GM19397 (cell line): ENCODE data around the gene UCHL3.

Experiments used
- ATAC-seq: cut with Tn5 transposase; IDR thresholded peaks from one replicate; pipeline ENCODE4 v1.9.1; 2021; ENCODE audit warnings: mild to moderate bottlenecking, moderate library complexity; ENCODE audit not compliant: unreplicated experiment

Gene UCHL3

GRCh38 chr13:75549262-75550158 is at the start of gene UCHL3:
TSS of gene UCHL3 (plus strand) at chr13:75549791. CDS start at chr13:75549821, 30 bp downstream.
- peak; percentile 96 for ATAC-seq

- no peak for ATAC-seq
These were observed 44.3 kb upstream of the UCHL3 start for GRCh38 chr13:75505327-75505726.

- no peak for ATAC-seq
These were observed 43.6 kb upstream of the UCHL3 start for GRCh38 chr13:75506018-75506417.

- ATAC-seq = no peak
These were observed 42.3 kb upstream of the UCHL3 start for GRCh38 chr13:75507027-75508001.

- no peak for ATAC-seq
These were observed 41.5 kb upstream of the UCHL3 start for GRCh38 chr13:75508002-75508548.

GRCh38 chr13:75511051-75511625 is 38.5 kb upstream of the UCHL3 start:
- no peak for ATAC-seq

GRCh38 chr13:75512253-75512652 is 37.3 kb upstream of the UCHL3 start:
- peak; percentile 87 for ATAC-seq

GRCh38 chr13:75513271-75513670 is 36.3 kb upstream of the UCHL3 start:
- no peak for ATAC-seq

GRCh38 chr13:75514080-75514995 is 35.3 kb upstream of the UCHL3 start:
- no peak for ATAC-seq

GRCh38 chr13:75518439-75519088 is 31.0 kb upstream of the UCHL3 start:
- no peak for ATAC-seq

- ATAC-seq = no peak
These were observed 27.6 kb upstream of the UCHL3 start for GRCh38 chr13:75521956-75522355.

GRCh38 chr13:75530549-75530961 is 19.0 kb upstream of the UCHL3 start:
- ATAC-seq = no peak

- no peak for ATAC-seq
These were observed 15.7 kb upstream of the UCHL3 start for GRCh38 chr13:75533861-75534260.

GRCh38 chr13:75537401-75538365 is 11.9 kb upstream of the UCHL3 start, which contains the start of gene COMMD6:
TSS of gene COMMD6 (minus strand) at chr13:75537841. CDS start at chr13:75537805, 36 bp downstream.
- ATAC-seq = peak; percentile 99

- ATAC-seq = no peak
These were observed 8.3 kb upstream of the UCHL3 start for GRCh38 chr13:75541287-75541686.

- ATAC-seq = no peak
These were observed 7.6 kb upstream of the UCHL3 start for GRCh38 chr13:75541961-75542360.

GRCh38 chr13:75544681-75545330 is 4.8 kb upstream of the UCHL3 start:
- no peak for ATAC-seq
